Brain microvascular endothelial cell (primary cell): Measurements from ENCODE around the gene FA2H.

ENCODE experiments used
- DNase-seq: peaks from one replicate; pipeline ENCODE4 v3.0.0-alpha.2; 2020
- H3K27ac ChIP-seq: fragments of 250-450 bp; sonication (Bioruptor Pico); 2 replicates; pipeline ENCODE4 v1.5.1; 2020; ENCODE audit warnings: mild to moderate bottlenecking, moderate library complexity
- H3K27me3 ChIP-seq: fragments of 250-450 bp; sonication (Bioruptor Pico); replicated peaks from 2 replicates; pipeline ENCODE4 v1.5.1; 2020; ENCODE audit warnings: mild to moderate bottlenecking
- H3K36me3 ChIP-seq: fragments of 250-450 bp; sonication (Bioruptor Pico); replicated peaks from 2 replicates; pipeline ENCODE4 v1.5.1; 2020; ENCODE audit warnings: mild to moderate bottlenecking
- H3K4me3 ChIP-seq: 2 replicates; pipeline ENCODE4 v1.5.1; 2011; ENCODE audit warnings: low read depth, mild to moderate bottlenecking, control low read depth, low read length, moderate library complexity
- in situ Hi-C: cut with HindIII; loops from 2 replicates; pipeline ENCODE4 v1.10.0; 2017; ENCODE audit warnings: low sequenced_read_pairs, low pct_ligation_motif_present
- TF ChIP-seq, protein P1 (sequence below): IDR thresholded peaks from 2 replicates; pipeline ENCODE4 v1.5.1; 2011; ENCODE audit warnings: low read depth, mild to moderate bottlenecking, moderate library complexity, low read length, control low read depth, inconsistent platforms; ENCODE audit errors: missing control alignments

FA2H gene

DNA sequence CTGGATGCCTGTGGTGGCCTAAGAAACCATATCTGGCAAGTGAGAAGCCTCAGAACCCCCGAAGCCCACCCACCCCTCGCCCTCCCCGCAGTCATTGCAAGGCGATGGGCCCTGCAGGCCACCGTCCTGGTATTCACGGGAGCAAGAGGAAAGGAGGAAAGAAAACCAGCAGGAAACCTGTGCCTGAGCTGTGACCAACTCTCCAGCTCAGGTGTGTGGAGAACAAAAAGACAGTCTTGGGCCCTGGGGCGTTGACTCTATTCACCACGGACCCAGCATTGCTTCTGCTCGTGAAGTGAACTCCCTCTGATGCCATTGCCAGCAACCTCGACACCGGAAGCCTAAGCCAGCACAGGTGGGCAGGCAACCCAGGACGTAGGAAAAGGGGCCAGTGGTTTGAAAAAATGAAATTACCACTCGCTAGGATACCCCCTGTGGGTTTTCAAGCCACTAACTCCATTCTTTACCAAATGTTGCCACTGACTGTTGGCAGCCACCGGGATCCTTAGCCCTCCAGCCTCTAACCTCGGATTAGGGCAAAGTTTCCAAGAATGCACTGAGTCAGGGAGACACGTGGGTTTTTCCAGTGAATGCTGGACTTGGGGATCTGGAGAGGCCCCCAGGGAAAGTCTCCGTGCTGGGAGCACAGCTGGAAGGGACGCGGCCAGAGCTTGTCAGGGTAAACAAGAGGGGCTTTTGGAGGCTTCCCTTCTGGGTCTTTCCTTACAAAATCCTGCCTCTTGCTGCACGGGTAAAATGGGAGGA, 25.1 kb downstream of the FA2H start:
- Histone ChIP-seq H3K4me3 (no peak overlapping the region), H3K27me3 (no peaks in the 10 kb centered on the region), H3K27ac (no peak overlapping the region), H3K36me3 (no peaks in the 10 kb centered on the region)
- in situ Hi-C loops: no loop called here
- DNase-seq: no peak
- TF ChIP-seq, protein P1, sequence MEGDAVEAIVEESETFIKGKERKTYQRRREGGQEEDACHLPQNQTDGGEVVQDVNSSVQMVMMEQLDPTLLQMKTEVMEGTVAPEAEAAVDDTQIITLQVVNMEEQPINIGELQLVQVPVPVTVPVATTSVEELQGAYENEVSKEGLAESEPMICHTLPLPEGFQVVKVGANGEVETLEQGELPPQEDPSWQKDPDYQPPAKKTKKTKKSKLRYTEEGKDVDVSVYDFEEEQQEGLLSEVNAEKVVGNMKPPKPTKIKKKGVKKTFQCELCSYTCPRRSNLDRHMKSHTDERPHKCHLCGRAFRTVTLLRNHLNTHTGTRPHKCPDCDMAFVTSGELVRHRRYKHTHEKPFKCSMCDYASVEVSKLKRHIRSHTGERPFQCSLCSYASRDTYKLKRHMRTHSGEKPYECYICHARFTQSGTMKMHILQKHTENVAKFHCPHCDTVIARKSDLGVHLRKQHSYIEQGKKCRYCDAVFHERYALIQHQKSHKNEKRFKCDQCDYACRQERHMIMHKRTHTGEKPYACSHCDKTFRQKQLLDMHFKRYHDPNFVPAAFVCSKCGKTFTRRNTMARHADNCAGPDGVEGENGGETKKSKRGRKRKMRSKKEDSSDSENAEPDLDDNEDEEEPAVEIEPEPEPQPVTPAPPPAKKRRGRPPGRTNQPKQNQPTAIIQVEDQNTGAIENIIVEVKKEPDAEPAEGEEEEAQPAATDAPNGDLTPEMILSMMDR: no peak

- no peaks in the 10 kb centered on the region for H3K27me3 ChIP-seq
- no peaks in the 10 kb centered on the region for H3K36me3 ChIP-seq
- DNase-seq: no peak
- H3K27ac ChIP-seq: no peak overlapping the region
- TF ChIP-seq, protein P1: no peak
- no peak overlapping the region for H3K4me3 ChIP-seq
- in situ Hi-C loops: no loop called here
Observed at GRCh38 chr16:74748616-74749026, 26.0 kb downstream of the FA2H start.

DNA sequence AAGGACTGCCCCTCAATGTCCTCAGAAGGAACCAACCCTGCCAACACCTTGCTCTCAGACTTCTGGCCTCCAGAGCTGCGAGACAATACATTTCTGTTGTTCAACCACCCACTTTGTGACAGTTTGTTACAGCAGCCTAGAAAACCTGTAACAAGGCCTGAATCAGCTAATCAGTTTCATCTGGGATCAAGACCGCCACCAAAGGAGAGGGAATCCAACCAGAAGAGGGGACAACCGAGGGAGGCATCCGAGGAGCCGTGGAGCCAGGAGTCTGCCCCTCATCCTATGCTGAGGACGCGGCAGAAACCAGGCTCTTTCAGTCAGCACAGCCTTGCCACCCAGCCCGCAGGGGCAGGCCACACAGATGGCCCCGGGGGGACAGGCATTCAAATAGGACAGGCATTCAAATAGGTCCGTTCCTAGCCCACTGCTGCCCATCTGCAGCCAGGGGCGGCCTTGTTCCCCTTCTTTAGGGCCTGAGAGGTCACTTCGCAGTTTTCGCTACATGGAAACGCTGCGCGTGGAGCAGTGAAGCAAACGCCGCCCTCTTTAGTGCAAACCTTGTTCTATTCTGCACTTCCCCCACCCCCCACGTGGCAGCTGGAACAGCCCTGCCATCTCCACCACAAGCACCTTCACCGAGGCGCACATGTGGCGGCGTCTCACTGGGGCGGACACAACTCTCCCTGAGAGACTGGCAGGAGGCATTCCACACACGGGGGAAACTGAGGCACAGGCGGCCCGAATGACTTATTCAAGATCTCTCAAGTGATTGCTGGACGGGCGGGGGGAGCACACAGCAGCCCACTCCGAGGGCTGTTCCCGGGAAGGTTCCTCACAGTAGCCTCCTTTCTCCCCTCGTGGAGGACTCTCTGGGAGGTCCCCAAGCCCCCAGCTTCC, 26.7 kb downstream of the FA2H start:
- H3K27me3 ChIP-seq: no peaks in the 10 kb centered on the region
- DNase-seq: no peak
- TF ChIP-seq, protein P1: no peak

GRCh38 chr16:74745926-74746325, 28.7 kb downstream of the FA2H start:
- in situ Hi-C loops: no loop called here
- no peak for DNase-seq
- no peak overlapping the region for H3K27ac ChIP-seq

More for the DNA sequence above, 26.7 kb downstream of the FA2H start:
- H3K36me3 ChIP-seq: no peaks in the 10 kb centered on the region
- in situ Hi-C loops: no loop called here
- no peak overlapping the region for H3K4me3 ChIP-seq
- H3K27ac ChIP-seq: no peak overlapping the region

DNA sequence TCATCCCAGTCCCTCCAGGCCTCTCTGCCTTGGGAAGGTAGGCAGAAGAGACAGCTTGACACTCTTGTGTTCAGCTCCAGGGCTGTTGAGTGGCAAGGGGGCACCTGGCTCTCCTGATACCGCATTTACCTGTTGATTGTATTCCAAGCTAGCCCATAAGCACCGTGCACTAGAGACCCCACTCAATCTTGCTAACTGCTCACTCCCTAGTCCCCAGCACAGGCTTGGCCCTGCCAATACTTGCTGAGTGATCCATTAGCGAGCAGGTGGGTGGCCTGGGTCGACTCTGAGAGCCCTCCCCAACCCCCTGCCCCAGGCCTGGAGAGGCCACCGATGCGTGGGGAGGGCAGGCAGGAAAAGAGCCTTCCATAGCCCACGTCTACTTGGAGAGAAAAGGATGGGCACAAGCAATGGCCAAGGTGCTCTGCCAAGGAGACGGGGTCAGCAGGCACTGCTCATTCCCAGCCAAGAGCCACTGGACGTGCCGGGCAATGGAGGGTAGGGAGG, 29.5 kb downstream of the FA2H start:
- H3K27me3 ChIP-seq: no peaks in the 10 kb centered on the region
- no peaks in the 10 kb centered on the region for H3K36me3 ChIP-seq
- TF ChIP-seq, protein P1: no peak
- DNase-seq: no peak
- H3K4me3 ChIP-seq: no peak overlapping the region
- in situ Hi-C loops: no loop called here
- H3K27ac ChIP-seq: no peak overlapping the region

More at GRCh38 chr16:74745926-74746325, 28.7 kb downstream of the FA2H start:
- no peaks in the 10 kb centered on the region for H3K36me3 ChIP-seq
- H3K27me3 ChIP-seq: no peaks in the 10 kb centered on the region
- TF ChIP-seq, protein P1: no peak
- no peak overlapping the region for H3K4me3 ChIP-seq
